ENCODE data around the gene THUMPD3. TPM values are rescaled to one million over a fixed set of nuclear protein-coding genes. Genes with fewer than 3 reads are reported as not detected.

Gene THUMPD3
- total and polyA plus RNA-seq, 2 of the 13 experiments (the other 11 are each of a cell fraction or from before 2014, with no cell fraction given): 31.2 to 44.1 TPM

- TF ChIP-seq IKZF5 (CRISPR knock-in tag; IDR thresholded peaks at IDR 0.05): peak; percentile 44
- peak; percentile 73 for TF ChIP-seq POGK (CRISPR knock-in tag; conservative IDR thresholded peaks at IDR 0.05)
- TF ChIP-seq IKZF1 (IDR thresholded peaks at IDR 0.05): no peak
- TF ChIP-seq ZNF557 (CRISPR knock-in tag; IDR thresholded peaks at IDR 0.05): peak; percentile 17; the same call in 1 of the 2 replicates
- peak; percentile 93 for TF ChIP-seq RBFOX2 (IDR thresholded peaks at IDR 0.05; ENCODE audit: low read depth, low read length)
- TF ChIP-seq ZNF451 (CRISPR knock-in tag; IDR thresholded peaks at IDR 0.05): no peak
- TF ChIP-seq DR1 (CRISPR knock-in tag; IDR thresholded peaks at IDR 0.05): no peak
- peak; percentile 64; the same call in 1 of the 2 replicates for TF ChIP-seq CREBL2 (CRISPR knock-in tag; IDR thresholded peaks at IDR 0.05; ENCODE audit: borderline replicate concordance)
- TF ChIP-seq MTA1 (CRISPR knock-in tag; IDR thresholded peaks at IDR 0.05; ENCODE audit: borderline replicate concordance): no peak
- TF ChIP-seq THAP8 (CRISPR knock-in tag; IDR thresholded peaks at IDR 0.05; ENCODE audit: borderline replicate concordance): peak; percentile 20; the same call in 1 of the 2 replicates
- 0 out of 2 replicates have a peak, but pooled peaks have one; percentile 34 for TF ChIP-seq ZNF138 (CRISPR knock-in tag; IDR thresholded peaks at IDR 0.05; ENCODE audit: low read depth)
- TF ChIP-seq MTA3 (CRISPR knock-in tag; IDR thresholded peaks at IDR 0.05): no peak
- peak; percentile 46 for TF ChIP-seq MXD1 (CRISPR knock-in tag; IDR thresholded peaks at IDR 0.05)
- no peak for TF ChIP-seq WIZ (CRISPR knock-in tag; IDR thresholded peaks at IDR 0.05)
- no peak for TF ChIP-seq ZNF124 (CRISPR knock-in tag; IDR thresholded peaks at IDR 0.05)
- peak; percentile 31 for TF ChIP-seq XRCC5 (optimal IDR thresholded peaks at IDR 0.05; ENCODE audit: low read length)
- peak; percentile 68; the same call in 1 of the 2 replicates for TF ChIP-seq HMGXB3 (CRISPR knock-in tag; IDR thresholded peaks at IDR 0.05; ENCODE audit: borderline replicate concordance)
- no peak for TF ChIP-seq LRRFIP1 (CRISPR knock-in tag; conservative IDR thresholded peaks at IDR 0.05)
Measured at GRCh38 chr3:9396632-9397331, 33.9 kb downstream of the THUMPD3 start (continued).

All from HepG2 (cell line).